OCI-LY3 (cell line): ENCODE results near the gene PRKG2.

Experiments
- CTCF ChIP-seq: fragments of 200-600, 300-600 bp; sonication (generic); IDR thresholded peaks from 2 replicates; pipeline ENCODE4 v1.5.1; 2014; ENCODE audit warnings: antibody characterized with exemption, low read length, low read depth
- EZH2phosphoT487 ChIP-seq: fragments of 200-600 bp; shearing (Covaris generic); IDR thresholded peaks from 2 replicates; pipeline ENCODE4 v1.6.1; 2018; ENCODE audit warnings: antibody characterized with exemption, mixed run types, low read depth

GRCh38 chr4:81137446-81137845 is 77.6 kb downstream of the PRKG2 start:
- TF ChIP-seq CTCF (no peak), EZH2phosphoT487 (no peak)
